Tibial artery (tissue), 4 donors: ENCODE data around the gene UBAC2.
A peak's percentile ranks its signal among the peaks of the same experiment; 100 is the strongest.

Experiments used
- DNase-seq, 2 donors: peaks; one replicate each; pipeline ENCODE4 v3.0.0-alpha.2; 2019
- H3K27ac ChIP-seq, 2 donors: fragments of 200-600 bp; sonication (generic) in 1 of 2; 1 replicate in 1 of 2; 2 replicates in 1 of 2; pipeline ENCODE4 v1.5.1; 2018 to 2019; ENCODE audit warnings: mild to moderate bottlenecking in 1 of 2
- H3K27me3 ChIP-seq, 2 donors: fragments of 200-600 bp; sonication (generic) in 1 of 2; one replicate each; pipeline versions ENCODE4 v1.5.1 to v1.6.0; 2016 to 2019
- H3K36me3 ChIP-seq, 3 donors: fragments of 200-600 bp; sonication (generic) in 2 of 3; one replicate each; pipeline ENCODE4 v1.5.1; 2016 to 2019; ENCODE audit warnings: mild to moderate bottlenecking in 2 of 3
- H3K4me1 ChIP-seq, 4 donors: fragments of 200-600 bp; sonication (generic) in 2 of 4; 1 replicate in 3 of 4; 2 replicates in 1 of 4; pipeline ENCODE4 v1.5.1; 2016 to 2019
- H3K4me3 ChIP-seq, 2 donors: fragments of 200-600 bp; sonication (generic) in 1 of 2; 1 replicate in 1 of 2; 2 replicates in 1 of 2; pipeline ENCODE4 v1.5.1; 2018 to 2019; ENCODE audit warnings: mild to moderate bottlenecking in 2 of 2
- H3K9me3 ChIP-seq, 3 donors: fragments of 200-600 bp; sonication (generic) in 1 of 3; one replicate each; pipeline ENCODE4 v1.5.1; 2016 to 2019
- intact Hi-C: fragments of 100-400 bp; cut with DNase I; formaldehyde crosslinking; loops from one replicate; pipeline ENCODE4 v1.15.0; 2023; ENCODE audit warnings: low total_unique reads
- TF ChIP-seq, protein P1 (sequence below), 2 experiments: fragments of 200-600 bp in 1 of 2; fragments of 450-650 bp in 1 of 2; IDR thresholded peaks; one replicate each; pipeline ENCODE4 v1.5.1; 2017 to 2019; ENCODE audit warnings: antibody characterized with exemption in 2 of 2, mild to moderate bottlenecking in 1 of 2, moderate library complexity in 1 of 2

The UBAC2 gene

GRCh38 chr13:99393791-99394735 is 193.4 kb downstream of the UBAC2 start:
- intact Hi-C loops = no loop called here
- DNase-seq = peak in 1 of 2 donors; percentile 57
- TF ChIP-seq, protein P1, sequence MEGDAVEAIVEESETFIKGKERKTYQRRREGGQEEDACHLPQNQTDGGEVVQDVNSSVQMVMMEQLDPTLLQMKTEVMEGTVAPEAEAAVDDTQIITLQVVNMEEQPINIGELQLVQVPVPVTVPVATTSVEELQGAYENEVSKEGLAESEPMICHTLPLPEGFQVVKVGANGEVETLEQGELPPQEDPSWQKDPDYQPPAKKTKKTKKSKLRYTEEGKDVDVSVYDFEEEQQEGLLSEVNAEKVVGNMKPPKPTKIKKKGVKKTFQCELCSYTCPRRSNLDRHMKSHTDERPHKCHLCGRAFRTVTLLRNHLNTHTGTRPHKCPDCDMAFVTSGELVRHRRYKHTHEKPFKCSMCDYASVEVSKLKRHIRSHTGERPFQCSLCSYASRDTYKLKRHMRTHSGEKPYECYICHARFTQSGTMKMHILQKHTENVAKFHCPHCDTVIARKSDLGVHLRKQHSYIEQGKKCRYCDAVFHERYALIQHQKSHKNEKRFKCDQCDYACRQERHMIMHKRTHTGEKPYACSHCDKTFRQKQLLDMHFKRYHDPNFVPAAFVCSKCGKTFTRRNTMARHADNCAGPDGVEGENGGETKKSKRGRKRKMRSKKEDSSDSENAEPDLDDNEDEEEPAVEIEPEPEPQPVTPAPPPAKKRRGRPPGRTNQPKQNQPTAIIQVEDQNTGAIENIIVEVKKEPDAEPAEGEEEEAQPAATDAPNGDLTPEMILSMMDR (IDR thresholded peaks at IDR 0.05) = no peak

DNA sequence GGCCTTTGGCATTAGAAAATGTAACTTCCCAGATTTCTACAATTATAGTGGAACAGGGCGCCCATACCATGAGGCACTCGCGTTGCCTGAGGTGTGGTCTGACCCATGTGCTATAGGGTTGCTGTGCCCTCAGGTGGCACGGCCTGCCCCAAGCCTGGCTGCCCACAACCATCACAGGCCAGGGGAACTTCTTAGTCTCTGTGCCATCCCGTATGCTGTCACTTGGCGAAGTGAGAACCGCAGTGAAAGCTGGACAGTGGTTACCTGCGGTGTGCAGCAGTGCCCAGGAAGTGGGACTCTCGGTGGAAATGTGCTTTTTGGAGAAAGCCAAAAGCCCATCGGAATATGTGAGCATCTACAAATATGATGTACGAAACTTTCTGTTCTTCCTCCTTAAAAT is 194.8 kb downstream of the UBAC2 start:
- no peak overlapping the region for H3K4me3 ChIP-seq
- H3K36me3 ChIP-seq = no peaks in the 10 kb centered on the region
- H3K27ac ChIP-seq = no peak overlapping the region
- intact Hi-C loops = no loop called here
- no peaks in the 10 kb centered on the region for H3K27me3 ChIP-seq
- peak in 1 of 2 donors; percentile 37 for DNase-seq
- TF ChIP-seq, protein P1 (IDR thresholded peaks at IDR 0.05) = no peak
- H3K9me3 ChIP-seq = no peaks in the 10 kb centered on the region
- H3K4me1 ChIP-seq = no peaks in the 10 kb centered on the region

More at GRCh38 chr13:99393791-99394735, 193.4 kb downstream of the UBAC2 start:
- Histone ChIP-seq H3K9me3 (no peaks in the 10 kb centered on the region), H3K4me3 (no peak overlapping the region), H3K36me3 (no peaks in the 10 kb centered on the region), H3K27ac (no peak overlapping the region), H3K4me1 (no peaks in the 10 kb centered on the region), H3K27me3 (no peaks in the 10 kb centered on the region)

DNA sequence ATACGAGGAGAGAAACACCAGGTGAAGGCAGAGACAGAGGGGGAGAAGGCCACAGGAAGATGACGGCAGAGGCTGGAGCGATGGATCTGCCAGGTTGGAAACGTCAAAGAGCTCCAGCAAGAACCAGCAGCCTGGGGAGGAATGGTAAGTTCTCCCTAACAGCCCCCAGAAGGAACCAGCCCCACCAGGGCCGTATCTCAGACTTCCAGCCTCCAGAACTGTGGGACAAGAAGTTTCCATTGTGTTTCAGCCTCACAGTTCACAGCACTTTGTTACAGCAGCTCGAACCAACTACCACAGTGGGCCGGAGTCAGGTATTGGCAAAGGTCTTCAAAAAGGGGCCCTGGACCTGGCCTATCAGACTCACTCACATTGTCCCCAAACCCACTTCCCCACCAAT is 195.8 kb downstream of the UBAC2 start:
- DNase-seq = peak in 1 of 2 donors; percentile 24
- intact Hi-C loops = no loop called here
- H3K27me3 ChIP-seq = no peaks in the 10 kb centered on the region
- no peak overlapping the region for H3K27ac ChIP-seq
- no peak overlapping the region for H3K4me3 ChIP-seq
- no peaks in the 10 kb centered on the region for H3K36me3 ChIP-seq
- H3K4me1 ChIP-seq = no peaks in the 10 kb centered on the region
- TF ChIP-seq, protein P1 (IDR thresholded peaks at IDR 0.05) = no peak
- H3K9me3 ChIP-seq = no peaks in the 10 kb centered on the region

GRCh38 chr13:99398071-99398470 is 197.4 kb downstream of the UBAC2 start:
- H3K27me3 ChIP-seq = no peaks in the 10 kb centered on the region
- H3K4me1 ChIP-seq = no peaks in the 10 kb centered on the region
- no peak overlapping the region for H3K4me3 ChIP-seq
- DNase-seq = peak in 1 of 2 donors; percentile 10
- no peaks in the 10 kb centered on the region for H3K9me3 ChIP-seq
- intact Hi-C loops = no loop called here
- TF ChIP-seq, protein P1 (IDR thresholded peaks at IDR 0.05) = no peak
- no peak overlapping the region for H3K27ac ChIP-seq
- no peaks in the 10 kb centered on the region for H3K36me3 ChIP-seq

DNA sequence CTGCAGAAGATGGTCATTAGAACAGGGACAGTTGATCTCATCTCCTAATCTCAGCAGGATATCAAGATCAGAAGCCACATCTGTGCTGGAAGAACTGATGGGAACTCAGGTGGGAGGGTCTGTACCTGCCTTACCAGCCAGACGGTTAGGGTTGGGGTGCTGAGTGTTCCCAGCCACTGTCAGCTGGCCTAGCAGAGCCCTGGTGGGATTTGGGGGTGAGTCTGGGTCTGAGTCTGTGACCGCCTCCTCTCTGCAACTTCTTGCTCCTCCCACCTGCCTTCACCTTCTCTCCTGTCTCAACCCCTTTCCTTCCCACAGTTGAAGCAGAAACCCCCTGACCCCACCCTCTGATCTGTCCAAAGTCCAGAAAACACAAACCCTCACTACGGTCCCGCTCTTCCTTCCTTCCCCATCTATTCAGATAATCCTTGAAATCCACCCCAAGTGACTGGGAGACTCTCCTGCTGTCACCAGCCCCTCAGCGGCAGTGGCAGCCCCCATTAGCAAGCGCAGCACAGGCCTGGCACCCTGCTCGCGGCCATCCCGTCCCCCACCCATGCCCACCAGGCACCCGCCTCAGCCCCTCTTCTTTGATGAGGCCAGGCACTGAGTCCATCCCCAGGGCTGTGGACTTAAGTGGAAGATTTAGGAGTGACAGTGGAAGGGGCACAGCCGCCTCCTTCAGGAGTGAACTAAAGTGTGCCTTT is 198.4 kb downstream of the UBAC2 start:
- Histone ChIP-seq H3K9me3 (no peaks in the 10 kb centered on the region), H3K4me1 (no peaks in the 10 kb centered on the region), H3K27me3 (no peaks in the 10 kb centered on the region), H3K36me3 (no peaks in the 10 kb centered on the region), H3K27ac (no peak overlapping the region), H3K4me3 (no peak overlapping the region)
- intact Hi-C loops = no loop called here
- TF ChIP-seq, protein P1 (IDR thresholded peaks at IDR 0.05) = no peak
- peak in 1 of 2 donors; percentile 12 for DNase-seq
